ENCODE results near the gene JPH2.

- TF ChIP-seq CTCF (IDR thresholded peaks at IDR 0.05; ENCODE audit: low read depth, low read length, missing input control) (no peak), MAX (IDR thresholded peaks at IDR 0.05) (no peak), RAD21 (IDR thresholded peaks at IDR 0.05) (no peak), TAF1 (conservative IDR thresholded peaks at IDR 0.05) (no peak), SP1 (IDR thresholded peaks at IDR 0.05) (no peak), YY1 (IDR thresholded peaks at IDR 0.05) (no peak), FOXA1 (IDR thresholded peaks at IDR 0.05) (no peak), HNF4G (IDR thresholded peaks at IDR 0.05) (no peak)
- TF ChIP-seq, protein P1, sequence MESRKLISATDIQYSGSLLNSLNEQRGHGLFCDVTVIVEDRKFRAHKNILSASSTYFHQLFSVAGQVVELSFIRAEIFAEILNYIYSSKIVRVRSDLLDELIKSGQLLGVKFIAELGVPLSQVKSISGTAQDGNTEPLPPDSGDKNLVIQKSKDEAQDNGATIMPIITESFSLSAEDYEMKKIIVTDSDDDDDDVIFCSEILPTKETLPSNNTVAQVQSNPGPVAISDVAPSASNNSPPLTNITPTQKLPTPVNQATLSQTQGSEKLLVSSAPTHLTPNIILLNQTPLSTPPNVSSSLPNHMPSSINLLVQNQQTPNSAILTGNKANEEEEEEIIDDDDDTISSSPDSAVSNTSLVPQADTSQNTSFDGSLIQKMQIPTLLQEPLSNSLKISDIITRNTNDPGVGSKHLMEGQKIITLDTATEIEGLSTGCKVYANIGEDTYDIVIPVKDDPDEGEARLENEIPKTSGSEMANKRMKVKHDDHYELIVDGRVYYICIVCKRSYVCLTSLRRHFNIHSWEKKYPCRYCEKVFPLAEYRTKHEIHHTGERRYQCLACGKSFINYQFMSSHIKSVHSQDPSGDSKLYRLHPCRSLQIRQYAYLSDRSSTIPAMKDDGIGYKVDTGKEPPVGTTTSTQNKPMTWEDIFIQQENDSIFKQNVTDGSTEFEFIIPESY (IDR thresholded peaks at IDR 0.05), result no peak
Measured at GRCh38 chr20:44083220-44083933, 103.6 kb downstream of the JPH2 start.
